ENCODE measurements around the gene AIMP1.

AIMP1 gene

GRCh38 chr4:106294062-106294461 is 22.3 kb upstream of the AIMP1 start:
- H3K4me3 ChIP-seq (ENCODE audit: low read depth, low read length), result no peak overlapping the region
- H3K27me3 ChIP-seq (replicated peaks), result no peaks in the 10 kb centered on the region
- peaks cover 6% of the 10 kb centered on the region for H3K36me3 ChIP-seq (replicated peaks)
- TF ChIP-seq CTCF (IDR thresholded peaks at IDR 0.05; ENCODE audit: low read depth, low read length, missing control alignments), result no peak
- H3K27ac ChIP-seq, result no peak overlapping the region
- in situ Hi-C loops (cut with HindIII; ENCODE audit: low pct_ligation_motif_present, low sequenced_read_pairs), result no loop called here
- DNase-seq, result no peak

GRCh38 chr4:106297245-106298035 is 18.9 kb upstream of the AIMP1 start:
- Histone ChIP-seq H3K4me3 (ENCODE audit: low read depth, low read length) (no peak overlapping the region), H3K36me3 (replicated peaks) (peaks cover 9% of the 10 kb centered on the region), H3K27ac (no peak overlapping the region), H3K27me3 (replicated peaks) (no peaks in the 10 kb centered on the region)
- no peak for DNase-seq
- in situ Hi-C loops (cut with HindIII; ENCODE audit: low pct_ligation_motif_present, low sequenced_read_pairs), result no loop called here
- no peak for TF ChIP-seq CTCF (IDR thresholded peaks at IDR 0.05; ENCODE audit: low read depth, low read length, missing control alignments)

GRCh38 chr4:106299977-106300376 is 16.4 kb upstream of the AIMP1 start:
- in situ Hi-C loops (cut with HindIII; ENCODE audit: low pct_ligation_motif_present, low sequenced_read_pairs), result no loop called here
- Histone ChIP-seq H3K27me3 (replicated peaks) (no peaks in the 10 kb centered on the region), H3K27ac (no peak overlapping the region), H3K36me3 (replicated peaks) (peaks cover 4% of the 10 kb centered on the region), H3K4me3 (ENCODE audit: low read depth, low read length) (no peak overlapping the region)
- no peak for TF ChIP-seq CTCF (IDR thresholded peaks at IDR 0.05; ENCODE audit: low read depth, low read length, missing control alignments)
- DNase-seq, result no peak

- in situ Hi-C loops (cut with HindIII; ENCODE audit: low pct_ligation_motif_present, low sequenced_read_pairs), result no loop called here
- TF ChIP-seq CTCF (IDR thresholded peaks at IDR 0.05; ENCODE audit: low read depth, low read length, missing control alignments), result no peak
- Histone ChIP-seq H3K4me3 (ENCODE audit: low read depth, low read length) (no peak overlapping the region), H3K27me3 (replicated peaks) (no peaks in the 10 kb centered on the region), H3K36me3 (replicated peaks) (peaks cover 4% of the 10 kb centered on the region), H3K27ac (no peak overlapping the region)
- peak; percentile 33 for DNase-seq
These were observed 14.8 kb upstream of the AIMP1 start for GRCh38 chr4:106301393-106302061.

GRCh38 chr4:106302062-106302438 is 14.3 kb upstream of the AIMP1 start:
- no peak for DNase-seq
- peaks cover 4% of the 10 kb centered on the region for H3K36me3 ChIP-seq (replicated peaks)
- in situ Hi-C loops (cut with HindIII; ENCODE audit: low pct_ligation_motif_present, low sequenced_read_pairs), result no loop called here
- H3K27ac ChIP-seq, result no peak overlapping the region
- no peak for TF ChIP-seq CTCF (IDR thresholded peaks at IDR 0.05; ENCODE audit: low read depth, low read length, missing control alignments)
- H3K27me3 ChIP-seq (replicated peaks), result no peaks in the 10 kb centered on the region
- H3K4me3 ChIP-seq (ENCODE audit: low read depth, low read length), result no peak overlapping the region

Data from brain microvascular endothelial cell (primary cell).